ENCODE data around the gene HVCN1. TPM values are rescaled to one million over a fixed set of nuclear protein-coding genes. Genes with fewer than 3 reads are reported as not detected.

Gene HVCN1
- total and polyA plus RNA-seq, 2 of the 8 experiments (the other 6 are each of a cell fraction or from before 2014, with no cell fraction given) = 5.8 to 11.2 TPM

GRCh38 chr12:110683888-110684287, 5.0 kb downstream of the HVCN1 start (continued):
- no peak for TF ChIP-seq EP300 (IDR thresholded peaks at IDR 0.05; ENCODE audit: borderline replicate concordance in 1 of 2, low read depth in 2 of 2, low read length in 2 of 2)

Data from H1 (cell line).